Caco-2 (cell line): ENCODE data around the gene IDH1. TPM values are rescaled to one million over a fixed set of nuclear protein-coding genes. Genes with fewer than 3 reads are reported as not detected.

ENCODE experiments used
- BruUV-seq: library from RNA; stranded (reverse); fragments of 400-500 nt; replicated peaks from 2 replicates; lab custom pipeline; 2021; lab: Mats Ljungman, UMichigan
- CTCF ChIA-PET: fragments of 300-600 bp; sonication (Branson Sonifier 250); formaldehyde crosslinking; loops from one replicate; lab custom pipeline; 2022; ENCODE audit warnings: antibody characterized with exemption; lab: Charles Lee
- POLR2A ChIA-PET: fragments of 300-600 bp; sonication (Branson Sonifier 250); formaldehyde crosslinking; loops from one replicate; lab custom pipeline; 2022; ENCODE audit warnings: antibody characterized with exemption; lab: Charles Lee
- DNase-seq, 2 experiments: peaks; one replicate each; pipeline versions ENCODE4 v3.0.0 to v3.0.0-alpha.2; 2020 to 2022
- H3K27me3 ChIP-seq: replicated peaks from 2 replicates; pipeline ENCODE4 v1.6.0; 2011; ENCODE audit warnings: low read length; ENCODE audit not compliant: control insufficient read depth, insufficient read depth
- H3K36me3 ChIP-seq: 2 replicates; pipeline ENCODE4 v1.5.1; 2011; ENCODE audit warnings: low read length; ENCODE audit not compliant: control insufficient read depth, insufficient read depth
- H3K4me1 ChIP-seq: fragments of 250-450 bp; sonication (Bioruptor Pico); 2 replicates; pipeline ENCODE4 v1.5.1; 2020; ENCODE audit warnings: mild to moderate bottlenecking
- H3K4me3 ChIP-seq: 2 replicates; pipeline ENCODE4 v1.5.1; 2011; ENCODE audit warnings: low read depth, mild to moderate bottlenecking, control low read depth, low read length
- H3K9me3 ChIP-seq: fragments of 250-450 bp; sonication (Bioruptor Pico); 2 replicates; pipeline ENCODE4 v1.5.1; 2020; ENCODE audit warnings: mild to moderate bottlenecking, moderate library complexity
- H3K27ac Mint-ChIP-seq: one replicate; pipeline ENCODE4 v1.8.0; 2022; ENCODE audit warnings: mixed read lengths; ENCODE audit not compliant: unreplicated experiment
- H3K27me3 Mint-ChIP-seq: one replicate; pipeline ENCODE4 v1.8.0; 2022; ENCODE audit warnings: mixed read lengths; ENCODE audit not compliant: insufficient read depth, unreplicated experiment
- H3K36me3 Mint-ChIP-seq: one replicate; pipeline ENCODE4 v1.8.0; 2022; ENCODE audit warnings: mild to moderate bottlenecking, mixed read lengths; ENCODE audit not compliant: insufficient read depth, unreplicated experiment
- H3K4me1 Mint-ChIP-seq: one replicate; pipeline ENCODE4 v1.8.0; 2022; ENCODE audit warnings: low read depth, mixed read lengths; ENCODE audit not compliant: unreplicated experiment
- H3K4me3 Mint-ChIP-seq: one replicate; pipeline ENCODE4 v1.8.0; 2022; ENCODE audit warnings: mild to moderate bottlenecking, moderate library complexity, mixed read lengths; ENCODE audit not compliant: unreplicated experiment
- H3K9me3 Mint-ChIP-seq: one replicate; pipeline ENCODE4 v1.8.0; 2022; ENCODE audit warnings: mixed read lengths; ENCODE audit not compliant: unreplicated experiment
- CTCF ChIP-seq, 2 experiments: fragments of 200-600 bp in 1 of 2; IDR thresholded peaks; 1 replicate in 1 of 2; 2 replicates in 1 of 2; pipeline versions ENCODE4 v1.5.1 to v1.8.0; 2011 to 2022; ENCODE audit warnings: antibody characterized with exemption in 1 of 2, control low read depth in 1 of 2, inconsistent platforms in 1 of 2, low read depth in 1 of 2, low read length in 1 of 2, mild to moderate bottlenecking in 1 of 2, moderate library complexity in 1 of 2; ENCODE audit not compliant: insufficient read depth in 1 of 2, severe bottlenecking in 1 of 2, unreplicated experiment in 1 of 2
- intact Hi-C: fragments of 100-400 bp; cut with micrococcal nuclease; formaldehyde crosslinking; loops from one replicate; pipeline ENCODE4 v1.10.0; 2022; ENCODE audit not compliant: unreplicated experiment
- total RNA-seq: library from RNA; stranded (reverse); gene quantifications from 2 replicates; pipeline ENCODE4 v1.2.3, GENCODE V29; 2022

IDH1 gene
- total RNA-seq, 1 experiment from 2014 or later, result 293 TPM

- Histone ChIP-seq H3K27me3 (no peaks in the 10 kb centered on the region; the same call in 1 of the 2 replicates), H3K9me3 (no peaks in the 10 kb centered on the region), H3K4me1 (no peaks in the 10 kb centered on the region), H3K4me3 (no peak overlapping the region), H3K36me3 (no peaks in the 10 kb centered on the region)
- Mint-ChIP-seq H3K27ac (no peak overlapping the region), H3K36me3 (no peaks in the 10 kb centered on the region), H3K4me3 (no peak overlapping the region), H3K9me3 (no peaks in the 10 kb centered on the region), H3K27me3 (no peaks in the 10 kb centered on the region), H3K4me1 (no peaks in the 10 kb centered on the region)
- ChIA-PET POLR2A (no interaction called here), CTCF (no interaction called here)
- TF ChIP-seq CTCF (IDR thresholded peaks at IDR 0.05; ENCODE audit: insufficient read depth in 1 of 2, low read depth in 1 of 2, low read length in 1 of 2, severe bottlenecking in 1 of 2, unreplicated experiment in 1 of 2), result no peak
- intact Hi-C loops, result no loop called here
- no TSS peak for BruUV-seq
- no peak for DNase-seq
Measured at GRCh38 chr2:208208335-208209085, 46.4 kb downstream of the IDH1 start.

- H3K36me3 ChIP-seq, result no peaks in the 10 kb centered on the region
- no peak overlapping the region for H3K27ac Mint-ChIP-seq
- no peaks in the 10 kb centered on the region for H3K9me3 ChIP-seq
- no peaks in the 10 kb centered on the region for H3K27me3 Mint-ChIP-seq
- H3K4me1 ChIP-seq, result no peaks in the 10 kb centered on the region
- BruUV-seq, result no TSS peak
- no peak overlapping the region for H3K4me3 Mint-ChIP-seq
- H3K27me3 ChIP-seq, result no peaks in the 10 kb centered on the region; the same call in 1 of the 2 replicates
- H3K36me3 Mint-ChIP-seq, result no peaks in the 10 kb centered on the region
- TF ChIP-seq CTCF (IDR thresholded peaks at IDR 0.05; ENCODE audit: insufficient read depth in 1 of 2, low read depth in 1 of 2, low read length in 1 of 2, severe bottlenecking in 1 of 2, unreplicated experiment in 1 of 2), result no peak
- no peaks in the 10 kb centered on the region for H3K9me3 Mint-ChIP-seq
- intact Hi-C loops, result no loop called here
- no peaks in the 10 kb centered on the region for H3K4me1 Mint-ChIP-seq
- H3K4me3 ChIP-seq, result no peak overlapping the region
- CTCF ChIA-PET, result no interaction called here
- POLR2A ChIA-PET, result no interaction called here
- DNase-seq, result no peak
Measured at GRCh38 chr2:208207769-208208168, 47.1 kb downstream of the IDH1 start.

- Mint-ChIP-seq H3K4me3 (no peak overlapping the region), H3K27ac (no peak overlapping the region), H3K27me3 (no peaks in the 10 kb centered on the region), H3K36me3 (no peaks in the 10 kb centered on the region), H3K9me3 (no peaks in the 10 kb centered on the region), H3K4me1 (no peaks in the 10 kb centered on the region)
- H3K4me3 ChIP-seq, result no peak overlapping the region
- no peaks in the 10 kb centered on the region for H3K4me1 ChIP-seq
- no TSS peak for BruUV-seq
- ChIA-PET CTCF (no interaction called here), POLR2A (no interaction called here)
- intact Hi-C loops, result no loop called here
- no peak for DNase-seq
- H3K36me3 ChIP-seq, result no peaks in the 10 kb centered on the region
- H3K9me3 ChIP-seq, result no peaks in the 10 kb centered on the region
- no peaks in the 10 kb centered on the region; the same call in 1 of the 2 replicates for H3K27me3 ChIP-seq
- no peak for TF ChIP-seq CTCF (IDR thresholded peaks at IDR 0.05; ENCODE audit: insufficient read depth in 1 of 2, low read depth in 1 of 2, low read length in 1 of 2, severe bottlenecking in 1 of 2, unreplicated experiment in 1 of 2)
Measured at GRCh38 chr2:208204166-208204565, 50.7 kb downstream of the IDH1 start.
